CD4-positive, alpha-beta T cell (primary cell): ENCODE results near the gene MUL1. TPM values are rescaled to one million over a fixed set of nuclear protein-coding genes. Genes with fewer than 3 reads are reported as not detected.

Source experiments
- ATAC-seq: fragments of 200-7000 bp; cut with Tn5 transposase; one replicate; pipeline ENCODE4 v1.10.0; 2022; ENCODE audit warnings: mild to moderate bottlenecking; ENCODE audit not compliant: poor library complexity
- CTCF ChIA-PET: fragments of 350-600 bp; sonication (Branson Sonifier 250); formaldehyde crosslinking; loops from one replicate; lab custom pipeline; 2021; ENCODE audit warnings: antibody characterized with exemption, inconsistent platforms; lab: Charles Lee
- POLR2A ChIA-PET: fragments of 350-600 bp; sonication (Branson Sonifier 250); formaldehyde crosslinking; loops from one replicate; lab custom pipeline; 2021; ENCODE audit warnings: antibody characterized with exemption, inconsistent platforms; lab: Charles Lee
- DNase-seq, 14 experiments: peaks; one replicate each; pipeline ENCODE4 v3.0.0-alpha.2; 2013 to 2020; ENCODE audit warnings: mixed read lengths in 2 of 14
- H3K27ac ChIP-seq, 2 donors: one replicate each; pipeline versions ENCODE4 v1.5.1 to v1.7.0; 2013; ENCODE audit warnings: low read length in 2 of 2, low read depth in 1 of 2, mild to moderate bottlenecking in 1 of 2
- H3K27me3 ChIP-seq, 2 experiments: 1 replicate in 1 of 2; 2 replicates in 1 of 2; pipeline versions ENCODE4 v1.6.1 to v1.7.0; 2013; ENCODE audit warnings: low read length in 2 of 2, control low read depth in 1 of 2, mild to moderate bottlenecking in 1 of 2, moderate library complexity in 1 of 2; ENCODE audit not compliant: insufficient read depth in 2 of 2, control insufficient read depth in 1 of 2
- H3K36me3 ChIP-seq: one replicate; pipeline ENCODE4 v1.6.1; 2013; ENCODE audit warnings: low read length, control low read depth; ENCODE audit not compliant: insufficient read depth
- H3K4me1 ChIP-seq: one replicate; pipeline ENCODE4 v1.6.1; 2013; ENCODE audit warnings: low read length, control low read depth; ENCODE audit not compliant: insufficient read depth
- H3K4me3 ChIP-seq: one replicate; pipeline ENCODE4 v1.5.1; 2013; ENCODE audit warnings: mild to moderate bottlenecking, low read length, moderate library complexity
- H3K9me3 ChIP-seq, 2 experiments: 1 replicate in 1 of 2; 2 replicates in 1 of 2; pipeline versions ENCODE4 v1.6.1 to v1.7.0; 2013; ENCODE audit warnings: low read length in 2 of 2, mild to moderate bottlenecking in 2 of 2, control low read depth in 1 of 2, moderate library complexity in 1 of 2; ENCODE audit not compliant: control insufficient read depth in 1 of 2, insufficient read depth in 1 of 2
- H3K27ac Mint-ChIP-seq: one replicate; pipeline ENCODE4 v1.8.0; 2020; ENCODE audit warnings: mixed read lengths
- H3K27me3 Mint-ChIP-seq: one replicate; pipeline ENCODE4 v1.8.0; 2021; ENCODE audit warnings: mixed read lengths
- H3K36me3 Mint-ChIP-seq: one replicate; pipeline ENCODE4 v1.8.0; 2021; ENCODE audit warnings: low read depth, mixed read lengths
- H3K4me1 Mint-ChIP-seq: one replicate; pipeline ENCODE4 v1.8.0; 2021; ENCODE audit warnings: low read depth, mixed read lengths
- H3K4me3 Mint-ChIP-seq: one replicate; pipeline ENCODE4 v1.8.0; 2020; ENCODE audit warnings: mild to moderate bottlenecking, mixed read lengths
- H3K9me3 Mint-ChIP-seq: one replicate; pipeline ENCODE4 v1.8.0; 2020; ENCODE audit warnings: mixed read lengths
- CTCF ChIP-seq: fragments of 200-600 bp; IDR thresholded peaks from one replicate; pipeline ENCODE4 v1.8.0; 2022; ENCODE audit warnings: antibody characterized with exemption, mild to moderate bottlenecking
- intact Hi-C, 2 experiments: fragments of 100-400 bp; cut with DNase I in 1 of 2; cut with micrococcal nuclease in 1 of 2; formaldehyde crosslinking; loops; one replicate each; pipeline versions ENCODE4 v1.15.1 to v1.9.0; 2023 to 2025; cut with DNase I, micrococcal nuclease
- total RNA-seq, 174 experiments: library from RNA in 2 of 174; stranded (reverse) in 2 of 174; gene quantifications; one replicate each; pipeline ENCODE4 v1.2.3 and lab custom pipeline; 2021 to 2026

MUL1 gene
- total RNA-seq, 2 experiments from 2014 or later: 17.2 to 17.6 TPM

GRCh38 chr1:20484519-20485462, 23.2 kb downstream of the MUL1 start:
- CTCF ChIA-PET: interaction anchor here (0.7 to 0.9 kb wide), 2 partner anchors 9 to 18 kb away, joined by 3 to 4 read pairs; no protein-coding TSS in a partner anchor
- DNase-seq (no peak), ATAC-seq (no peak)
- Mint-ChIP-seq H3K4me3 (peak overlapping the region; percentile 86), H3K36me3 (no peaks in the 10 kb centered on the region), H3K27me3 (peaks cover 69% of the 10 kb centered on the region), H3K27ac (no peak overlapping the region), H3K9me3 (no peaks in the 10 kb centered on the region), H3K4me1 (peaks cover 17% of the 10 kb centered on the region)
- Histone ChIP-seq H3K9me3 (peaks cover 0 to 5% of the 10 kb centered on the region in 2 experiments), H3K27ac (no peak overlapping the region), H3K27me3 (peaks cover 30 to 58% of the 10 kb centered on the region in 2 experiments), H3K36me3 (no peaks in the 10 kb centered on the region), H3K4me1 (peaks cover 29% of the 10 kb centered on the region), H3K4me3 (peak overlapping the region; percentile 55)
- no peak for TF ChIP-seq CTCF
- intact Hi-C loops: no loop called here
- POLR2A ChIA-PET: interaction anchor here (1.1 to 1.3 kb wide), 2 partner anchors 23 to 603 kb away, joined by 4 read pairs; partner anchors contain the start of genes MUL1 and OTUD3

- H3K4me3 ChIP-seq: peak overlapping the region; percentile 55
- no peaks in the 10 kb centered on the region for H3K36me3 Mint-ChIP-seq
- ATAC-seq (no peak), DNase-seq (peak in 1 of 14 experiments; percentile 19)
- H3K4me1 Mint-ChIP-seq: peaks cover 17% of the 10 kb centered on the region
- no peaks in the 10 kb centered on the region for H3K36me3 ChIP-seq
- H3K27me3 Mint-ChIP-seq: peaks cover 76% of the 10 kb centered on the region
- CTCF ChIA-PET: interaction anchor here (0.7 to 0.9 kb wide), 2 partner anchors 10 to 19 kb away, joined by 3 to 4 read pairs; no protein-coding TSS in a partner anchor
- no peak overlapping the region for H3K27ac ChIP-seq
- no peaks in the 10 kb centered on the region for H3K9me3 Mint-ChIP-seq
- H3K27me3 ChIP-seq: peaks cover 31 to 62% of the 10 kb centered on the region in 2 experiments
- TF ChIP-seq CTCF: no peak
- peaks cover 29% of the 10 kb centered on the region for H3K4me1 ChIP-seq
- H3K27ac Mint-ChIP-seq: no peak overlapping the region
- POLR2A ChIA-PET: interaction anchor here (1.0 to 1.1 kb wide), 2 partner anchors 24 kb away, joined by 3 to 4 read pairs; partner anchors contain the start of gene MUL1
- H3K9me3 ChIP-seq: peaks cover 0 to 5% of the 10 kb centered on the region in 2 experiments
- H3K4me3 Mint-ChIP-seq: peak overlapping the region; percentile 86
- intact Hi-C loops: no loop called here
Measured at GRCh38 chr1:20483833-20484518, 24.0 kb downstream of the MUL1 start.

- POLR2A ChIA-PET: interaction anchor here (1.0 kb wide), 1 partner anchor 25 kb away, joined by 3 read pairs; the partner anchor contains the start of gene MUL1
- Histone ChIP-seq H3K9me3 (peaks cover 0 to 5% of the 10 kb centered on the region in 2 experiments), H3K27ac (no peak overlapping the region), H3K36me3 (no peaks in the 10 kb centered on the region), H3K4me1 (peaks cover 29% of the 10 kb centered on the region), H3K4me3 (no peak overlapping the region), H3K27me3 (peaks cover 34 to 68% of the 10 kb centered on the region in 2 experiments)
- peaks cover 17% of the 10 kb centered on the region for H3K4me1 Mint-ChIP-seq
- H3K27ac Mint-ChIP-seq: no peak overlapping the region
- no peaks in the 10 kb centered on the region for H3K9me3 Mint-ChIP-seq
- intact Hi-C loops: no loop called here
- TF ChIP-seq CTCF: no peak
- H3K27me3 Mint-ChIP-seq: peaks cover 76% of the 10 kb centered on the region
- H3K4me3 Mint-ChIP-seq: peak overlapping the region; percentile 76
- ATAC-seq (no peak), DNase-seq (no peak)
- no peaks in the 10 kb centered on the region for H3K36me3 Mint-ChIP-seq
- CTCF ChIA-PET: no interaction called here
Measured at GRCh38 chr1:20483098-20483832, 24.7 kb downstream of the MUL1 start.
